ENCODE measurements around the gene GPANK1. TPM values are rescaled to one million over a fixed set of nuclear protein-coding genes. Genes with fewer than 3 reads are reported as not detected.

The GPANK1 gene
- total RNA-seq (24.2 and 24.3 TPM in 2 replicates), polyA plus RNA-seq (18.3 and 22.6 TPM in 2 replicates), polyA minus RNA-seq (15.6 and 18.8 TPM in 2 replicates)
- 17.0 TPM for total RNA-seq (2013)

- Histone ChIP-seq H3K4me1 (ENCODE audit: control insufficient read depth in 2 of 2, insufficient read depth in 2 of 2, low read length in 2 of 2) (peaks cover 27 to 48% of the 10 kb centered on the region in 2 donors), H3K4me3 (ENCODE audit: control extremely low read depth in 1 of 5, extremely low read depth in 1 of 5, insufficient read depth in 1 of 5, low read depth in 2 of 5, low read length in 4 of 5) (peak within 1 kb of the TSS; percentile 58 to 98 (median 85)), H3K4me2 (replicated peaks; ENCODE audit: low read depth, low read length, poor library complexity, severe bottlenecking) (peak within 1 kb of the TSS; percentile 90), H3K9ac (ENCODE audit: low read length) (peak within 1 kb of the TSS; percentile 89), H3K27me3 (replicated peaks in 1 of 4; ENCODE audit: control extremely low read depth in 1 of 4, control insufficient read depth in 3 of 4, insufficient read depth in 4 of 4, low read length in 3 of 4) (no peaks in the 10 kb centered on the region), H4K20me1 (ENCODE audit: control insufficient read depth, insufficient read depth, low read length, poor library complexity, severe bottlenecking) (peaks cover 17% of the 10 kb centered on the region), H3K9me3 (ENCODE audit: control extremely low read depth in 1 of 3, control insufficient read depth in 2 of 3, insufficient read depth in 1 of 3, low read length in 2 of 3) (no peaks in the 10 kb centered on the region), H3K27ac (ENCODE audit: low read length in 2 of 2) (peak within 1 kb of the TSS; percentile 96 to 98), H2AFZ (ENCODE audit: insufficient read depth, low read depth, low read length, poor library complexity, severe bottlenecking) (peak within 1 kb of the TSS; percentile 72), H3K79me2 (ENCODE audit: control insufficient read depth, insufficient read depth, low read length) (peaks cover 86% of the 10 kb centered on the region), H3K36me3 (replicated peaks in 1 of 2; ENCODE audit: control extremely low read depth in 1 of 2, control insufficient read depth in 1 of 2, extremely low read depth in 1 of 2, insufficient read depth in 2 of 2, low read length in 1 of 2) (peaks cover 12 to 53% of the 10 kb centered on the region in 2 experiments)
- Mint-ChIP-seq H3K27me3 (no peaks in the 10 kb centered on the region), H3K9me3 (ENCODE audit: insufficient read depth) (no peaks in the 10 kb centered on the region), H3K4me1 (peaks cover 57% of the 10 kb centered on the region), H3K27ac (peak within 1 kb of the TSS; percentile 100), H3K4me3 (peak within 1 kb of the TSS; percentile 96)
- intact Hi-C loops (cut with micrococcal nuclease) = loop anchor here (1.0 to 5.0 kb wide), 14 partner anchors 13 to 532 kb away; partner anchors contain the start of genes ABHD16A, AGPAT1, BAG6 and CLIC1
- TF ChIP-seq EZH2 (IDR thresholded peaks at IDR 0.05; ENCODE audit: borderline replicate concordance, insufficient read depth, low read depth, low read length, poor library complexity, severe bottlenecking) (no peak), CTCF (IDR thresholded peaks at IDR 0.05) (no peak)
- CTCF ChIA-PET = interaction anchor here (1.0 to 1.8 kb wide), 5 partner anchors 12 to 119 kb away, joined by 3 to 9 read pairs (median 3); partner anchors contain the start of genes ATP6V1G2 and BAG6
- POLR2A ChIA-PET = interaction anchor here (0.5 to 5.9 kb wide), 11 partner anchors 9 to 1306 kb away, joined by 3 to 57 read pairs (median 5); partner anchors contain the start of genes APOM, BAG6, CLIC1 and DDX39B
- WGBS (ENCODE audit: insufficient coverage) = 1% methylated on average over 32 of the region's 39 CpGs
- DNase-seq (peak; percentile 93), ATAC-seq (ENCODE audit: low read depth) (peak; percentile 28)
Observed at GRCh38 chr6:31664790-31665500, at the start of gene GPANK1. Gene GPANK1 (minus strand): TSS chr6:31664997. CDS start chr6:31664478, 519 bp downstream.

Data from B cell (primary cell).